Endodermal cell (in vitro differentiated cells): ENCODE data around the gene SAA2. TPM values are rescaled to one million over a fixed set of nuclear protein-coding genes. Genes with fewer than 3 reads are reported as not detected.
A peak's percentile ranks its signal among the peaks of the same experiment; 100 is the strongest.

Source experiments
- DNase-seq: peaks from one replicate; pipeline ENCODE4 v3.0.0-alpha.2; 2017
- H3K27ac ChIP-seq: 2 replicates; pipeline ENCODE4 v1.5.1; 2013; ENCODE audit warnings: mild to moderate bottlenecking, low read depth, low read length, moderate library complexity
- H3K27me3 ChIP-seq: 2 replicates; pipeline ENCODE4 v1.6.1; 2013; ENCODE audit warnings: mild to moderate bottlenecking, low read length, moderate library complexity; ENCODE audit not compliant: insufficient read depth, control insufficient read depth, poor library complexity, severe bottlenecking
- H3K36me3 ChIP-seq: 2 replicates; pipeline ENCODE4 v1.7.0; 2013; ENCODE audit warnings: mild to moderate bottlenecking, low read length, moderate library complexity; ENCODE audit not compliant: control insufficient read depth, insufficient read depth
- H3K4me1 ChIP-seq: one replicate; pipeline ENCODE4 v1.7.0; 2013; ENCODE audit warnings: low read length; ENCODE audit not compliant: control insufficient read depth, insufficient read depth
- H3K4me3 ChIP-seq: 2 replicates; pipeline ENCODE4 v1.5.1; 2013; ENCODE audit warnings: mild to moderate bottlenecking, low read length, moderate library complexity
- H3K9ac ChIP-seq: 2 replicates; pipeline ENCODE4 v1.6.1; 2013; ENCODE audit warnings: mild to moderate bottlenecking, low read length, moderate library complexity; ENCODE audit not compliant: poor library complexity, severe bottlenecking; ENCODE audit errors: extremely low read depth
- H3K9me3 ChIP-seq: 2 replicates; pipeline ENCODE4 v1.6.1; 2013; ENCODE audit warnings: mild to moderate bottlenecking, low read length, moderate library complexity; ENCODE audit not compliant: control insufficient read depth
- H3K27ac Mint-ChIP-seq: 2 replicates; pipeline ENCODE4 v1.8.0; 2020; ENCODE audit warnings: mixed read lengths
- H3K27me3 Mint-ChIP-seq: 2 replicates; pipeline ENCODE4 v1.8.0; 2021; ENCODE audit warnings: mild to moderate bottlenecking, mixed read lengths; ENCODE audit not compliant: insufficient read depth
- H3K36me3 Mint-ChIP-seq: 2 replicates; pipeline ENCODE4 v1.8.0; 2020; ENCODE audit warnings: low read depth, mixed read lengths
- H3K4me1 Mint-ChIP-seq: 2 replicates; pipeline ENCODE4 v1.8.0; 2020; ENCODE audit warnings: mixed read lengths
- H3K4me3 Mint-ChIP-seq: 2 replicates; pipeline ENCODE4 v1.8.0; 2020; ENCODE audit warnings: mild to moderate bottlenecking, moderate library complexity, mixed read lengths
- H3K9me3 Mint-ChIP-seq: 2 replicates; pipeline ENCODE4 v1.8.0; 2020; ENCODE audit warnings: mild to moderate bottlenecking, mixed read lengths
- CTCF ChIP-seq: fragments of 200-600 bp; sonication (generic); conservative IDR thresholded peaks from 2 replicates; pipeline ENCODE4 v1.5.0; 2021; ENCODE audit warnings: antibody characterized with exemption, mild to moderate bottlenecking
- WGBS, 2 experiments: methylation state at CpG; one replicate each; pipeline versions ENCODE4 v1.1.5 to v1.1.7; 2013; ENCODE audit warnings: missing lambda C conversion rate in 2 of 2, mixed read lengths in 1 of 2; ENCODE audit not compliant: insufficient coverage in 1 of 2, insufficient read length in 1 of 2; 5-methylcytosine and 5-hydroxymethylcytosine counted together
- total RNA-seq, 2 donors: library from RNA; stranded (reverse); fragmentation: NEBNext Ultra II Directional in 1 of 2; extraction: Animal tissue kit (Norgen Biotek cat#: 25700) in 1 of 2; gene quantifications; 2 replicates in 1 of 2; 3 replicates in 1 of 2; pipeline ENCODE4 v1.2.1, GENCODE V29; 2021

The SAA2 gene
- total RNA-seq, 2 donors from 2014 or later, result 0.29 to 1.4 TPM

GRCh38 chr11:18261721-18262120 is 13.3 kb upstream of the SAA2 start:
- no peak overlapping the region for H3K4me3 ChIP-seq
- H3K9me3 Mint-ChIP-seq, result no peaks in the 10 kb centered on the region
- H3K27me3 Mint-ChIP-seq, result peaks cover 17% of the 10 kb centered on the region
- H3K27me3 ChIP-seq, result no peaks in the 10 kb centered on the region
- no peaks in the 10 kb centered on the region for H3K36me3 Mint-ChIP-seq
- no peak overlapping the region for H3K4me3 Mint-ChIP-seq
- no peaks in the 10 kb centered on the region for H3K9me3 ChIP-seq
- H3K9ac ChIP-seq, result no peak overlapping the region
- no peak overlapping the region for H3K27ac Mint-ChIP-seq
- TF ChIP-seq CTCF, result no peak
- H3K36me3 ChIP-seq, result no peaks in the 10 kb centered on the region
- DNase-seq, result no peak
- 96 to 99% methylated on average over 3 to 14 of the region's 14 CpGs for WGBS, 2 experiments
- H3K4me1 Mint-ChIP-seq, result no peaks in the 10 kb centered on the region
- H3K4me1 ChIP-seq, result peaks cover 2% of the 10 kb centered on the region
- H3K27ac ChIP-seq, result no peak overlapping the region

DNA sequence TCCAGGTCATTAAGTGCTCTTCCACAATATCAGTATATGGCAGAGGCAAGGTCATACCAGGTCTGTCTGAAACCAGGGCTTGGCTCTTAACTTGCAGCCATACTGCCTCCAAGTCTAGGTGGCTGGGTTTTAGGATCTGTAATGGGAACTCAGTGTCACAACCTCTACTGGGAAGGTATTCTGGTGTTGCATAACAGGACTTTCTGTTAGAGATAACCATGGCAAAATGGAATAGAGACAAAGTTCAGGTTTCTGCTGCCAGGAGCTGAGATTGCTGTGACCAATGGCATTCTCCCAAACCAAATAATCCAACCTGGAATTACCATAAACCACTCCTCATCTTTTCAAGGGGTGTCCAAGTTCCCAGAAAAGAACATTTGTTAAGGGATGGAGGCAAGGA is 10.8 kb upstream of the SAA2 start:
- no peaks in the 10 kb centered on the region for H3K4me1 Mint-ChIP-seq
- TF ChIP-seq CTCF, result no peak
- H3K4me1 ChIP-seq, result peaks cover 2% of the 10 kb centered on the region

GRCh38 chr11:18254781-18255361 is 6.4 kb upstream of the SAA2 start:
- Histone ChIP-seq H3K27me3 (no peaks in the 10 kb centered on the region), H3K36me3 (no peaks in the 10 kb centered on the region), H3K4me3 (no peak overlapping the region), H3K27ac (no peak overlapping the region), H3K9me3 (no peaks in the 10 kb centered on the region), H3K4me1 (no peaks in the 10 kb centered on the region), H3K9ac (no peak overlapping the region)
- H3K27ac Mint-ChIP-seq, result no peak overlapping the region
- 90 to 100% methylated on average over 1 to 2 of the region's 2 CpGs for WGBS, 2 experiments
- H3K36me3 Mint-ChIP-seq, result no peaks in the 10 kb centered on the region
- no peak for TF ChIP-seq CTCF
- peak; percentile 14 for DNase-seq
- peaks cover 7% of the 10 kb centered on the region for H3K27me3 Mint-ChIP-seq
- no peaks in the 10 kb centered on the region for H3K9me3 Mint-ChIP-seq
- no peaks in the 10 kb centered on the region for H3K4me1 Mint-ChIP-seq
- H3K4me3 Mint-ChIP-seq, result no peak overlapping the region

More for the DNA sequence above, 10.8 kb upstream of the SAA2 start:
- H3K9me3 ChIP-seq, result no peaks in the 10 kb centered on the region
- no peaks in the 10 kb centered on the region for H3K9me3 Mint-ChIP-seq
- no peaks in the 10 kb centered on the region for H3K27me3 ChIP-seq
- no peak overlapping the region for H3K4me3 Mint-ChIP-seq
- no peak overlapping the region for H3K4me3 ChIP-seq
- no peak overlapping the region for H3K27ac ChIP-seq
- no peak overlapping the region for H3K27ac Mint-ChIP-seq
- no peaks in the 10 kb centered on the region for H3K36me3 ChIP-seq
- H3K9ac ChIP-seq, result no peak overlapping the region
- no peak for DNase-seq
- H3K27me3 Mint-ChIP-seq, result peaks cover 9% of the 10 kb centered on the region
- H3K36me3 Mint-ChIP-seq, result no peaks in the 10 kb centered on the region
